ENCODE data around the gene GARIN5B.

Gene GARIN5B

DNA sequence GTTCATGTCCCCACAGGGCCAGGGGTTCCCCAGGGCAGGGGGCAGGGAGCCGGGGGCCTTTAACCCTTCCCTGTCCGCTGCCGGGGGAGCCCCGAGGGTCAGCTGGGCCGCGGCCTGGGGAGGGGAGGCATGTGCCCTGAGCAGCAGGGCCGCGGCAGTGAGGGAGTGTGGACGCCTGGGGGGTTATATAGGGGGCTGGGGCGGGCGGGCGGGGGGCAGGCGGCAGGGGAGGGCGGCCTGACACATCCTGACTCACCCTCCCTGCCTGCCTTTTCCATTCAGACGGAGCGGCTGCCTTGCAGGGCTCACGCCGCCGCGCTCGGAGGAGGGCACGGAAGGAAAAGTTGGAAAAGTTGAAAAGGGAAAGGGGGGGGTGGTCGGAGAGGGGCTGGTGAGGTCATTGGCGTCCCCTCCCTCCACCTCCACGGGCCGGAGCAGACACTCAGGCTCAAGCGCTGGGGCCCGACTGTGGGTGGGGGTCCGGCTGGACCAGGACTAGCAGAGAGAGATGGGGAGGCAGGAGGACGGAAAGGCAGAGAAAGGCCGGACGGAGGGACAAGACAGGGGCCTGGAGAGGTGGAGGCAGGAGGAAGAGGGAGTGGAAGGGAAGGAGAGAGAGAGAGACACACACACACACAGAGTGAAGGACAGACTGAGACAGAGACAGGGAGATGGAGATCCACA lies 7.4 kb upstream of the GARIN5B start, which contains the start of gene IL11:
Gene IL11, minus strand, starts transcription at position 159 of the 684 bp plus-strand sequence. Its CDS starts 153 bp downstream, at position 6.
- DNase-seq (ENCODE audit: low spot score) = no peak

DNA sequence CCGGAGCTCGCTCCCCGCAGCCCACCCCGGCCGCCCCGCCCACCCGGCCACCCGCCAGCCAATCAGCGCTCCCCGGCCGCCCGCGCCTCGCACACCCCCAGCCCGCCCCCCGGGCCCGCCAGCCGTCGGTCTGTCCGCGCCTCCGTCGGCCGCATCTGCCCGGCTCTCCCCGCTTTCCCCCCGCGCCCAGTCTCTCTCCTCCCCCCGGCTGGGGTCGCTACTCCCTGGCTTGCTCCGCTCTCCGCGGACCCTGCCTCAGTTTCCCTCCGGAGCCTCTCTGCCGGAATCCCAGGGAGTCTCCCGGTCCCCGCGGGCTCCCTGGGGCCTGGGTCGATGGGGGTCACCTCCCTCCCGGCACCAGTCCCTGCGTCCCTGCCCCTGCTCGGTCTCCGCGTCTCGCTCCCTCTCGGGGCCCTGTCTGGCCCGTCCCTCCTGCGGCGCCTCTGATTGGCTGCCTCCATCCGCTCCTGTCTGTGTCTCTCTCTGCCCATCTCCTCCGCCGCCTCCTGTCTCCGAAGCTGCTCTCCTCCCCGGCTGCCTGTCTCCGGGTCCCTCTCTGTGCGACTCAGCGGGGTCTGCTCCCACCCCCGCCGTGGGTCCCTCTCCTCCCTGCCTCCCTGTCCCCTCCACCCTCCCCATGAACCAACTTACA lies 6.7 kb upstream of the GARIN5B start:
- DNase-seq (ENCODE audit: low spot score) = no peak

DNA sequence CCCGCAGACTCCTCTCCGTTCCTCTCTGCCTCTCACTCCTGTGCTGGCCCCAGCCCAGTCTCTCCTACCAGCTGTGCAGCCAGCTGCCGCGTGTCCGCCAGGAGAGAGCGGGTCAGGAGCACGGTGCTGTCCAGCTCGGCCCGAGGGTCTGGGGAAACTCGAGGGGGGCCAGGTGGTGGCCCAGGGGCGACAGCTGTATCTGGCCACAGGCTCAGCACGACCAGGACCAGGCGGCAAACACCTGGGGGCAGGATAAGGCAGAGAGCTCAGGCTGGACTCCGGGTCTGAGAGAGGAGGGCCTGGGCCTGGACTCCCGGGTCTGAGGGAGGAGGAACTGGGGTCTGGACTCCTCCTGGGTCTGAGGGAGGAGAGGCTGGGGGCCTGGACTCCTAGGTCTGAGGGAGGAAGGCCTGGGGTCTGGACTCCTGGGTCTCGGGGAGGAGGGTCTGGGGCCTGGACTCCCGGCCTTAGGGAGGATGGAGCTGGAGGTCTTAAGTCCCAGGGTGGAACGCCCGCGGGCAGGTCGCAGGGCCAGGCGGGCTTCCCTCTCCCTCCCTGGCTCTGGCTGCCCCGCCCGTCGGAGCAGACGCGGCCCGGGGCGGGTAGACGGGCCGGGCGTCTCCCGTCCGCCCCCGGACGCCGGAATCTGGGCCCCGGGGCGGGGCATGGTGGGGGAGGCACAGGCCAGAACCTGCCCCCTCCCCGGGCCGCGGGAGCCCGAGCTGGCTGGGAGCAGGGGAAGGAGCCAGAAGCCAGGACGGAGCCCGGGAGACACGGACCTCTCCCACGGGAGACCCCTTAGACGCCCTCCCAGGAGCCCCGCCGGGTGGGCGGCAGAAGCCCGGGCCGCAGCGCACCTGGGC lies 5.9 kb upstream of the GARIN5B start:
- DNase-seq (ENCODE audit: low spot score) = no peak

DNA sequence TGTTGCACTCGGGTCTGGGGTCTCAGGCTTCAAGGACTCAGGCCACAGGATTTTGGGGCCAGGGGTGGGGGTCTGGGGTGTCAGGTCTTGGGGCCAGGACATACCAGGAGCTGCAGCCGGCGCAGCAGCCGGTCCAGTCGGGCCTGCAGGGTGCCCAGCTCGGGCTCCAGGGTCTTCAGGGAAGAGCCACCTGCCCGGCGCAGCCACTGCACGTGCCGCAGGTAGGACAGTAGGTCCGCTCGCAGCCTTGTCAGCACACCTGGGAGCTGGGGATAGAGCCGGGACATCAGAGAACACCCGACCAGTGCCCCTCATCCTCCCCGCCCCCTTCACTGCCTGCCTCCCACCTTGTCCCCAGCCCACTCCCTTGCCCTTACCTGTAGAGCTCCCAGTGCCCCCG lies 5.0 kb upstream of the GARIN5B start:
- DNase-seq (ENCODE audit: low spot score) = no peak

DNA sequence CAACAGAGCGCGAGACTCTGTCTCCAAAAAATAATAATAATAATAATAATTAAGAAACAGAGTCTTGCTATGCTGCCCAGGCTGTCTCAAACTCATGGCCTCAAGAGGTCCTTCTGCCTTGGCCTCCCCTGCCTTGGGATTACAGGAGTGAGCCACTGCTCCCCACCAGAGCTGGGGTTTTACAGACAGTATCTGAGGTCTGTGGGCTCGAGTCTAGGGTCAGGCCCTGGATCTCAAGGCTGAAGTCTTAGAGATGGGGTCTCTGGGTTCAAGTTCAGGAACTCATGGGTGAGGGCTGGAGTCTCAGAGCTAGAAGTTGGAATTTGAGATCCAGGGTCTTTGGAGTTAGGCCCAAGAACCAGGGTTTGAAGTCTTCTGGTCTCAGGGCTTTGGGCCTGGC lies 3.7 kb upstream of the GARIN5B start:
- DNase-seq (ENCODE audit: low spot score) = no peak

DNA sequence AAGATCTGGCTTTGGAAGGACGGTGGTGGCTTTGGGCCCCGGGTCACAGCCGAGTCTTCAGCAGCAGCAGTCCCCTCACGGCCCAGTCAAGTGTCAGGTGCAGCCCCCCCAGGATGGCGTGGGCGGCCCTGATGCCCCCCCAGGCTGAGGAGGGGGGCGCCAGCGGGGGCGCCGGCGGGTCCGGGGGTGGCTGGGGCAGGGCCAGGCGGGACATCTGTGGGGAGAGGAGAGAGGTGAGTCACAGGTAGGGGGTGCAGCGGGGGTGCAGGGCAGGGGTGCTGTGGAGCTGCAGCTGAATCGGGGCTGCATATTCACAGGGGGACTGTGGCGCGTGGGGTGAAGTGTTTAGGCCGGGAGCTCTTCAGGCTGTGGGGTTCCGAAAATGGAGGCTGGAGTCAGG lies 2.9 kb upstream of the GARIN5B start:
- no peak for DNase-seq (ENCODE audit: low spot score)

DNA sequence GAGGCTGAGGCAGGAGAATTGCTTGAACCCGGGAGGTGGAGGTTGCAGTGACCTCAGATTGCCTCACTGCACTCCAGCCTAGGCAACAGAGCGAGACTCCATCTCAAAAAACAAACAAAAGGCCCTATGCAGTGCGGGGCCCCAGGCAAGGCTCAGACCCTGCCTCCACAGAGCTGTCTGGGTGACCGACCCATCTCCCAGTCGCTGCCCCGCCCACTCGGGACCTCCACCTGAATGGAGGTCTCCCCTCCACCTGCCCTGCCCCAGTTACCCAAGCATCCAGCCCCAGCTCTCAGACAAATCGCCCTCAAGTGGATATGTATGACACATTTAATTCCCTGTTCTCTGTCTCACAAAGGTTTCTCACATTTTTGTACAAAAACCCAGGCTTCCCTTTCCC lies 2.2 kb upstream of the GARIN5B start:
- DNase-seq (ENCODE audit: low spot score) = no peak

DNA sequence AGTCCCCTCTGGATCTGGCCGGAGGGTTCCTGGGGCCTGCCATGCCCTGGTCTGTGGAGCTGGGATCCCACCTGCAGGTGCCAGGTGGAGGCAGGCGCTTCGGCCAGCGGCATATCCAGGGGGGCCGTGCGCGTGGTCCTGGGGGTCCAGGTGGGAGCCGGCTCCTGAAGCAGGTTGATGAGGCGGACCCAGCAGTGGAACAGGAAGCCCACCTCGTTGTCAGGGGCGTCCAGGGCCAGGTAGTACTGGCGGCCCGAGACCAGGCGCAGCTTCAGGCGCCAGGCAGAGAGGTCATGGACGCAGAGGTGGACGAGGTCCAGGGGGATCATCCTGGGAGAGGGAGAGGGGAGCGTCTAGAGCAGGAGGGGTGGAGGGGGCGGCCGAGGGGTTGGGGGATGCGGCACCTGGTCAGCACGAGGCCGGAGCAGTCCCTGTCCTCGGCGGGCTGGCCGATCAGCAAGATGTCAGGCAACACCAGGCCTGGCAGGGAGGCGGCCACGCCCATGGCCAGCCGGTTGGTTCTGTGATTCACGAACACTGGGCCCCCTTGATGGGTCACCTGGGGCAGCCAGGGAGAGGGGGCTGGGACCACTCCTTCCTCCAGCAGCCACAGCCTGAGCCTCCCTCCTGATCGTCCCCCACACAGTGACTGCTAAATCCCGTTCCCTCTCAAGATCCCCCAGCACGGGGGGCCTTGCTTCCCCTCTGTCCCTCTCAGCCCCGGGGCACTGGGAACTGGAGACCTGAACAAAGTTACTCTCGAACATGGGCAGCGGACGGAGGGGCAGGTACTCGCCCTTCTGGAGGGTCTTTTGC lies 678 bp downstream of the GARIN5B start:
- DNase-seq (ENCODE audit: low spot score) = no peak

DNA sequence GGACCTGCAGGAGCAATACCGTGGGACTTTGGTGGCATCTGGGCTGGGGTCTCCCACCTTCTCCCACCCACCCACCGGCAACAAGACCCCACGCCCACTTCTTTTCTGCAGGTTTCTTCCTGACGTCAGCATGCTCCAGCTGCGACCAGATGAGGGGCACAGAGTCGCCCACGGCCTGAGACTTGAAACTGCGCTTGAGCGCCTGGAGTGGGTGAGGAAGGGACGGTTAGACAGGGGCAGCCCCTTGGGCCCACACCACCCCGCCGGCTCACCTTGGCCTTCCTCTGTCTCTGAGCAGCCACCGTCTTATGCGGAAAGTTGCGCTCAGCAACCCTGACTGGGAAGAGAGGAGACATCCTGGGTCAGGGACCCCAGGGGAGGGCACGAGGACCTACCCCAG lies 2.2 kb downstream of the GARIN5B start:
- DNase-seq (ENCODE audit: low spot score) = no peak

DNA sequence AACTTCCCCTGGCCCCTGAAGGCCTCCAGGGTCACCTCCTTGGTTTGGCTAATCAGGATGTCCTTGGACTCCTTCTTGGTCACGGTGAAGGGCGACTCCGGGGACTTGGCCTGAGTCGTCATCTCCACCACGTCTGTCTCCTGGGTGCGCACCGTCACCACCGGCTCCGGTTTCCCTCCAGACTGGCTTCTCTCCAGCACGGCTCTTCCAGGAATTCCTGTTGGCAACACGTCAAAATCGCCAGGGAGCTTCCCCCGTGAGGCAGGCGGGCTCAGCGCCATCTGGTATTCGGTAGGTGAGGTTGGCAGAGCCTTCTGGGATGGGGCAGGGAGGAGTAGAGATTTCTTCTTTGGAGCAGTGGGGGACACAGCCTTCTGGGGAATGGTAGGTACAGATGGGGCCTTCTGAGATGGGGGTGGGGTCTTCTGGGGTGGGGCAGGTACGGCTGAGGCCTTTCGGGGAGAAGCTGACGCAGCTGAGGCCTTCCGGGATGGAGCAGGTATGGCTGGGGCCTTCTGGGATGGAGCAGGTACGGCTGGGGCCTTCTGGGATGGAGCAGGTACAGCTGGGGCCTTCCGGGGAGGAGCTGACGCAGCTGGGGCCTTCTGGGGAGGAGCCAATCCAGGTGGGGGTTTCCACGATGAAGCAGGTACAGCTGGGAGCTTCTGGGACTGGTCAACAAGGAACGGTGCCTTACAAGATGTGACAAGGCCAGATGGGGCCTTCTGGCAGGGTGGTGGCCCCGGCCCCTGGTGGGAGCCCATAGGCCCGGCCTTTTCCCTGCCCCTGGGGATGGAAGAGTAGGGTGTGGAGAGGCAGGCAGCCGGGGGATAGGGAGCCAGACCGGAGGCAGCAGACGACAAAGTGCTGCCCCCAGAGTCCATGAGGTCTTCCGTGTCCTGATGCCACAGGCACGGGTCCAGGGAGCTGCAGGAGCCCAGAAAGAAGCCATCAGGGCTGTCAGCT lies 3.8 kb downstream of the GARIN5B start:
- DNase-seq (ENCODE audit: low spot score) = no peak

DNA sequence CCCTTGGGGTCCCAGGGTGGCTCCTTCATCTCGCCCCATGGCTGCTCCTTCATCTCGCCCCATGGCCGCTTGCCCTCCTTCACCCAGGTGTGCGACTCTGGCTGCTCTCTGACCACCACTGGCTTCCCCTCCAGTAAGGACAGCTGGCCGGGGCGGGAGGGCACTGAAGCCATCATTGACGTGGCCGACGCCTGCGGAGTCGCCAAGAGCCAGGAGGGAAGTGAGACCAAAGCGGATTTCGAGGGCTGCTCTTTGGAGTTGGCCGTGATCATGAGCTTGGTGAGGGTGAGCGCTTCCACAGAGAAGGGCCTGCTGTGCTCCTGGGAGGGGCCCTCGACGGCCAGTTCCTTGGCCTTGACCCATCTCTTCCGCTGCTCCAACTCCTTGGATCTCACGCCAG lies 4.6 kb downstream of the GARIN5B start:
- no peak for DNase-seq (ENCODE audit: low spot score)

DNA sequence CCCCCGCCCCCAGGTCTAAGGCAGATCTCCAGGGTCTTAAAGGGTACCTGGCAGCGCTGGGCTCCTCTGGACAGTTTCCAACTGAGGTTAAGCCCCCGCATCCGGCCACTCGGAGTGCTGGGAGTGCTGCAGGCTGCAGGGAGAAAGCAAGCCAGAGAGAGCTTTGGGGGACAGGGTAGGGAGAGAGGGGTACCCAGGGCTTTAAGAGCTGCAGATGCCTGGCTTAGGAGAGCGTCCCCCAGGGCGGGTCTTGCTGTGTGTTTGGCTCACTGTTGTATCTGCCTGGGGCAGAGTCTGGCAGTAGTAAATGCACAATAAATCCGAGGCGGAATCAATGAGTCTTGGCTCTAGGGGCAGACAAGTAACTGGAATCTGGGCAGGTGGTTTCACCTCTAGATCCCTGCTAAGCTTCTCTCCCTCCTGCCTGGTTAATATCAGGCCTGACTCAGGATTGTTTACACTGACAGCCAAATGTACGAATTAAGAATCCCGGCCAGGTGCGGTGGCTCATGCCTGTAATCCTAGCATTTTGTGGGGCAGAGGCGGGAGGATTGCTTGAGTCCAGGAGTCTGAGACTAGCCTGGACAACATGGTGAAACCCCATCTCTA lies 7.7 kb downstream of the GARIN5B start:
- no peak for DNase-seq (ENCODE audit: low spot score)

DNA sequence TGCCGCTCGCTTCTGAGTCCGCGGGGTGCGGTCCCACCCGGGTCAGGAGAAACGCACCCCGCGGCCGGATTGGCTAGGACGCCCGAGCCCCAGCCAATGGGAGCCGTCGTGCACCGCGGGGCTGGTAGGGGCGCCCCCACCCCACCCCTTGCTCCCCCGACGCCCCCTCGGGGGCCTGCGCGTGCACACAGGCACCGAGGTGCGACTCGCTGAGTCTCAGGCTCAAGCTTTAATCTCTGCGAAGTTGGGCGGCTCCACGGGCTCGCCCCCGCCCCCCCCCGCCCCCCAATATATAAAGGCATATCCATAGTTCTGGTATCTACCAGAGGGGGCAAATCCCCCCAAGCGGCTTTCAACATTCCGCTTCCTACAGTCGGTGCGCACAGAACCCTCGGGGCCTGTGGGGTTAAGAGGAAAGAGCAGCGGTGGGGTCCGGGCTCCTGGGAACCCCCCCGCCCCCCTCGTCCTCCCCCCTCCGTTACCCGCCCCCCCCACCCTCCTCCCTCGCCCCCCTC lies 8.3 kb downstream of the GARIN5B start, which contains the start of gene COX6B2:
Gene COX6B2, minus strand, starts transcription at position 22 of the 515 bp plus-strand sequence. CDS start 198 bp downstream, outside the sequence.
- DNase-seq (ENCODE audit: low spot score) = no peak

DNA sequence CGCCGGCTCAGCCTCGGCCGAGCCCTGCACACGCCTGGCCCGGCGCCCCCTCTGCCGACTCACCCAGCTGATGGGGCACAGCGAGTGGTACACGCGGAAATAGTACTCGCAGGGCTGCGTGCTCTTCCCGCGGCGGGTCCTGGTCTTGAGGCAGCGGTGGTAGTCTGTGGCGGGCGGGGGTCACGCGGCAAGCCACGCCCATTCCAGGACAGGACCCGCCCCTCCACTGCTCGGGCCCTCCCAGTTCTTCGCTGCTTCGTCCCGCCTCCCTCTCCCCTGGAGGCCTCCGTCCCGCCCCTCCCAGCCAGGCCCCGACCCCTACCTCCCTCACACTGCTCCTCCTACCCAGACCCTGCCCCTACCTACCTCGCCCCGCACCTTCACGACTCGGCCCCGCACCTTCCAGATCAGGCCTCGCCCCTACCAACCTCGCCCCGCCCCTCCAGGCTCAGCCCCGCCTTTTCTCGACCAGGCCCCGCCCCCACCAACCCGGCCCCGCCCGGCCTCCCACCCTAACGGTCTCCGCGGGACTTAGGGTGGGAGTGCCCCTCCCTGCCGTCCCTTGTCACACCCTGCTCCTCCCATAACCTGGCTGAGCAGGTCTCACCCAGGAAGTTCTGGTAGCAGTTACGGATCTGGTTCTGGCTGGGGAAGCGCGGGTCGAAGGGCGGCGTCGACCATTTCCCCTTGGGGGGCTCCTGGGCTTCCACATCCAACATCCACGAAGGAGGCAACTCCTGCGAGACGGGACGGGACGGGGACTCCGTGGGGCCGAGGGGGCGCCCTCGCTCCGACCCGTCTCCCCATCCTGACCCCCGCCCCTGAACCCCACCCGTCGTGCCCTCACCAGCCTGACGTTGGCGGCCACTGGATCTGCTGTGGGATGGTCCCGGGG lies 9.0 kb downstream of the GARIN5B start:
- peak; percentile 55 for DNase-seq (ENCODE audit: low spot score)

DNA sequence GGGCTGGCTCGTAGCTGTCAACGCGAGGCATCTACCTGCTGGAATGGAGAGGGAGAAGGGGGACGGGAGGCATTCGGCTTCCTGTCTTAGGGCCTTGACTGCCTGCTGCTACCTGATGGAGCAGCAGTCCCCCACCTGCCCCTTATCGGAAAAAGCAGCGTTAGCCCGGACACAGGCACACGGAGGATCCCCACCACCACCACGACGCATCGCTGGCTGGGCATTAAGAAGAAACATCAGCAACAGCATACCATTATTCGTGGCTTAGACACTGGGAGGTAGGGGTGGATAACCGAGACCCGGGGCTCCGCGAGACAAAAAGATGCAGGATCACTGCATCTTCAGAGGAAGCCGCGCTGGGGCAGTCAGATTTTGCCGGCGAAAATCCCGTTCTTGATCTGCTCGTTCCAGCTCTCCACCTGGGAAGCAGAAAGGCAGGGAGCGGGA lies 9.7 kb downstream of the GARIN5B start:
- DNase-seq (ENCODE audit: low spot score) = no peak

DNA sequence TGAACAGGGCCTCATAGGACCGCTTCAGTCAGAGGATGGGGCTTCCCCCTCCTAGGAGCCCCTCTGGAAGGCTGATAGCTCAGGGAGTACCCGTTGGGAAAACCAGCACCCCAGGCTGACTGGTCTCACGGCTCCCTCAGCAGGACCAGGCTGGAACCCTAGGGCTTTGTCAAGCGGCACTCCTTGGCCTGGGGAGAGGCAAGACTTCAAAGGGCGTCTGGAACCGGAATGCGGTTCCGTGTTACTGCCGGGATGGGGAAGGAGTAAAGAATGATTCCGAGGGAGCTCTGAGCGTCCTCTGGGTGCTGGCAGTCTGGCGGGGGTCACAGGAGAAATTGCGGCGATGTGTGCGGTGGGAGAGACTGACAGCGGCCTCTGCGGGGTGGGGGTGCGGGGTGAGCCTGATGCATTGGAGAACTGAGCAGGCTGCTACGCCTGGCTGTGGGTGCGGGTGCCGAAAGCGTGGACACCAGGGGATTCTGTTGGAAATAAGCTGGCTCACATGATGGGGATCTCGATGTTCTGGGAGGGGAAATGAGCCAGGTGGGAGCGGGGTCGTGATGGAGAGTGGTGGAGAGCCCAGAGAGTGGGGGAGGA lies 10.4 kb downstream of the GARIN5B start:
- DNase-seq (ENCODE audit: low spot score) = no peak

DNA sequence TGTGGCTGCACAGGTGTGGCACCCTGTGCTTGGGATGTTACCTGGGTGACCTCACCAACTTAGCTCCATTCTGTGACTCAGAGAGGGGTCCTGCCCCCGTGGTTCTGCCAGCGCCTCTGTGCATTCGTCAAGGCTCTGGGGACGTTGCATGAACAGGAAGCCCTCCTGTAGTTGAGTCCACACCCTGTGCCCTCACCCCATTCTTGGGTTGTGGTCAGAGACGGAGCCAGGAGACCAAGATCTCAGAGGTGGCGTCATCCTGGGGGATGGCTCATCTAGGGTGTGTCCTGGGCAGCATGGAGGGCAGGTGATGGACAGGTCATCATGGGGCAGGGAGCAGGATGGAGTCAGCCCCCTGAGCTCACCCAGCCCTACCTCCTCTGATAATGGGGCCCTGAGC lies 11.0 kb downstream of the GARIN5B start:
- no peak for DNase-seq (ENCODE audit: low spot score)

DNA sequence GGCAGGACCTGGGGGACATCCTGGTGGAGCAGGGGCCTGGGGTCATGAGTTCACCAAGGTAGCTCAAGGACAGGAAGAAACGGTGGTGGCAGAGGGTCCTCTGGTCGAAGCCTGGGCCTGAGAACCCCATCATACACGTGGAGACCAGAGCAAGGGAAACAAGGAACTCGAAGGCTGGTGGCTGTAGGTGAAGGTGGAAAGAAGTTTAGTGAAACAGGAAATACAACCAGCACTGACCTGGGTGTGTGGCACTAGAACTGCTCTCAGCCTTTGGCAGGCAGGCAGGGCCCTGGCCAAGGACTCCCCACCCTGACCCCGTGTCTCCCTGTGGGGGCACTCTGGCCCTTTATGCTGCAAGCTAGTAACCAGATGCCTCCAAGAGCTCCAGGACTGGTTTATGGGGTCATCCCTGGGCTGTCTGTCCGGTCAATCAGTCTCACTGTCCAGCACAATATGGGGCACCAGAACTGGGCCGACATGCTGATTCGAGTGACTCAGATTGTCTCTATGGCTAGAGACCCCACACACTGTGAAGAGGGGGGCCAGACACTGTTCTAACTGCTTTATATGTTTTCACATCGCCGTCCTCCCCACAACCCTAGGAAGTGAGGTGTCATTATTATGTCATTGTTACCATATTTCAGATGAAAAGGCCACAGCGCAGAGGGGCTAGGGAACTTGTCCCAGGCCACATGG lies 12.3 kb downstream of the GARIN5B start:
- DNase-seq (ENCODE audit: low spot score) = no peak

Data from CD4-positive, alpha-beta T cell treated with Interleukin-15 for 4 hours (primary cell).